ENCODE results near the gene UQCR11.

- TF ChIP-seq CTCF (optimal IDR thresholded peaks at IDR 0.05 in 1 of 3, IDR thresholded peaks at IDR 0.05 in 1 of 3, conservative IDR thresholded peaks at IDR 0.05 in 1 of 3; ENCODE audit: extremely low read depth in 1 of 3, insufficient read depth in 2 of 3, low read length in 3 of 3) (no peak), EZH2 (IDR thresholded peaks at IDR 0.05; ENCODE audit: low read length) (no peak)
Measured at GRCh38 chr19:1561236-1561842, 43.9 kb downstream of the UQCR11 start.
